Liver (tissue), 3 donors: ENCODE data around the gene KIF23.

Experiments used
- EGR1 ChIP-seq, 2 donors: IDR thresholded peaks; 2 replicates each; pipeline ENCODE4 v1.6.1; 2016 to 2018; ENCODE audit warnings: antibody characterized with exemption in 2 of 2, low read depth in 2 of 2
- GABPA ChIP-seq, 2 donors: IDR thresholded peaks in 1 of 2; conservative IDR thresholded peaks in 1 of 2; 2 replicates each; pipeline ENCODE4 v1.6.1; 2016; ENCODE audit warnings: antibody characterized with exemption in 2 of 2, mild to moderate bottlenecking in 1 of 2, moderate library complexity in 1 of 2
- HNF4A ChIP-seq, 2 donors: conservative IDR thresholded peaks; 2 replicates each; pipeline ENCODE4 v1.6.1; 2016; ENCODE audit warnings: antibody characterized with exemption in 2 of 2, mild to moderate bottlenecking in 2 of 2
- TAF1 ChIP-seq: conservative IDR thresholded peaks from 2 replicates; pipeline ENCODE4 v1.6.1; 2016; ENCODE audit warnings: antibody characterized with exemption, mild to moderate bottlenecking
- YY1 ChIP-seq: IDR thresholded peaks from 2 replicates; pipeline ENCODE4 v1.6.1; 2016; ENCODE audit warnings: antibody characterized with exemption, mild to moderate bottlenecking
- TF ChIP-seq, protein P1 (sequence below): fragments of 150-350 bp; IDR thresholded peaks from 2 replicates; pipeline ENCODE4 v1.5.1; 2017; ENCODE audit warnings: improper control_type of control experiment, low read depth, low read length; ENCODE audit not compliant: missing input control
- TF ChIP-seq, protein P2 (sequence below): IDR thresholded peaks from 2 replicates; pipeline ENCODE4 v1.6.1; 2016; ENCODE audit warnings: antibody characterized with exemption
- donor health status: healthy.
- donor health status: healthy.

DNA sequence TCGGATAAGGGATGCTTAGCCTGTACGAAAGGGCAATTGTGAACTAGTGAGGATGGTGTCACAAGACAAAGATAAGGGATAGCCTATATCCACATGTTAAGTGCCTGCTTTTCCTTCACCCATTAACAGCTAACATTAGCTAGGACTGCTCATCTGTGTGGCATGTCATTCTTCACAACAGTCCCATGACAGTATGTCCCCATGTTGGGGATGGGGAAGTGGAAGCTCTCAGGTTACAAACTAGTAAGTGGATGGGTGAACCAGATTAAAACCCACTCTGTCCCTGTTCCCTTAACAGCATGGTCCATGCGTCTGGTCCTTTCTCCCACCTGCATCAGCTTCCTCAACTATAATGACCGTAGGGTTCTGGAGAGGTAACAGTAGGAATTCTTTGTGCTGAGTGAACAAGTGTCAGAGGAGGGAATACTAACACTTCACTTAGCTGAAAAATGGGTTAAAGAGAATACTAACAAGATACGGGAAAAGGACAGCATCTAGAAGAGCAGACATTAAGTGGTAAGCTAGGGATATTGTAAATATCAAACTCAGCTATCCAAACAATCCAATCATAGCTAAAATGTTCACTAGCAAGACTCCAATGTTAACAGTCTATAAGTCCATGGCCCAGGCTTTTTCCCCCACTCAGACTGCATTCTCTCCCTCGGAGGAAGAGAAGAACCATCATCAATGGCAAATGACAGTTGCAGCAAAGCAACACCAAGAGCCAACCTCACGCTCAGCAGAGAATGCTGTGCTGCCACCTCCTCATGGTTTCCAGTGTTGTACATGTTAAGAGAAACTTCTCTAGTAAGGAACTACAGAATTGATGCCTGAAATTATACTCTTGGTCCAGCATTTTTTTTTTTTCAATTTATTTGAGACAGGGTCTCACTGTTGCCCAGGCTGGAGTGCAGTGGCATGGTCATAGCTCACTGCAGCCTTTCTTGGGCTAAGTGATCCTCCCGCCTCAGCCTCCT is 43.4 kb downstream of the KIF23 start:
- TF ChIP-seq, protein P1, sequence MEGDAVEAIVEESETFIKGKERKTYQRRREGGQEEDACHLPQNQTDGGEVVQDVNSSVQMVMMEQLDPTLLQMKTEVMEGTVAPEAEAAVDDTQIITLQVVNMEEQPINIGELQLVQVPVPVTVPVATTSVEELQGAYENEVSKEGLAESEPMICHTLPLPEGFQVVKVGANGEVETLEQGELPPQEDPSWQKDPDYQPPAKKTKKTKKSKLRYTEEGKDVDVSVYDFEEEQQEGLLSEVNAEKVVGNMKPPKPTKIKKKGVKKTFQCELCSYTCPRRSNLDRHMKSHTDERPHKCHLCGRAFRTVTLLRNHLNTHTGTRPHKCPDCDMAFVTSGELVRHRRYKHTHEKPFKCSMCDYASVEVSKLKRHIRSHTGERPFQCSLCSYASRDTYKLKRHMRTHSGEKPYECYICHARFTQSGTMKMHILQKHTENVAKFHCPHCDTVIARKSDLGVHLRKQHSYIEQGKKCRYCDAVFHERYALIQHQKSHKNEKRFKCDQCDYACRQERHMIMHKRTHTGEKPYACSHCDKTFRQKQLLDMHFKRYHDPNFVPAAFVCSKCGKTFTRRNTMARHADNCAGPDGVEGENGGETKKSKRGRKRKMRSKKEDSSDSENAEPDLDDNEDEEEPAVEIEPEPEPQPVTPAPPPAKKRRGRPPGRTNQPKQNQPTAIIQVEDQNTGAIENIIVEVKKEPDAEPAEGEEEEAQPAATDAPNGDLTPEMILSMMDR, result no peak
- no peak for TF ChIP-seq GABPA (IDR thresholded peaks at IDR 0.05 in 1 of 2, conservative IDR thresholded peaks at IDR 0.05 in 1 of 2)
- no peak for TF ChIP-seq HNF4A (conservative IDR thresholded peaks at IDR 0.05)
- TF ChIP-seq YY1, result no peak
- no peak for TF ChIP-seq EGR1 (IDR thresholded peaks at IDR 0.05; ENCODE audit: low read depth in 2 of 2)
- TF ChIP-seq, protein P2, sequence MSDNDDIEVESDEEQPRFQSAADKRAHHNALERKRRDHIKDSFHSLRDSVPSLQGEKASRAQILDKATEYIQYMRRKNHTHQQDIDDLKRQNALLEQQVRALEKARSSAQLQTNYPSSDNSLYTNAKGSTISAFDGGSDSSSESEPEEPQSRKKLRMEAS, result no peak
- TF ChIP-seq TAF1, result no peak
